Coronary artery (tissue), 2 donors: ENCODE measurements around the gene CDC25B.
A peak's percentile ranks its signal among the peaks of the same experiment; 100 is the strongest.

ENCODE experiments used
- DNase-seq: peaks from one replicate; pipeline ENCODE4 v3.0.0-alpha.2; 2017; ENCODE audit warnings: low spot score
- H3K27ac ChIP-seq, 2 donors: fragments of 200-600 bp; sonication (generic); one replicate each; pipeline ENCODE4 v1.5.1; 2016 to 2019
- H3K4me3 ChIP-seq: fragments of 200-600 bp; sonication (generic); 2 replicates; pipeline ENCODE4 v1.5.1; 2016; ENCODE audit warnings: mild to moderate bottlenecking, moderate library complexity
- TF ChIP-seq, protein P1 (sequence below): fragments of 200-600 bp; sonication (generic); IDR thresholded peaks from one replicate; pipeline ENCODE4 v1.5.1; 2019; ENCODE audit warnings: antibody characterized with exemption

The CDC25B gene

DNA sequence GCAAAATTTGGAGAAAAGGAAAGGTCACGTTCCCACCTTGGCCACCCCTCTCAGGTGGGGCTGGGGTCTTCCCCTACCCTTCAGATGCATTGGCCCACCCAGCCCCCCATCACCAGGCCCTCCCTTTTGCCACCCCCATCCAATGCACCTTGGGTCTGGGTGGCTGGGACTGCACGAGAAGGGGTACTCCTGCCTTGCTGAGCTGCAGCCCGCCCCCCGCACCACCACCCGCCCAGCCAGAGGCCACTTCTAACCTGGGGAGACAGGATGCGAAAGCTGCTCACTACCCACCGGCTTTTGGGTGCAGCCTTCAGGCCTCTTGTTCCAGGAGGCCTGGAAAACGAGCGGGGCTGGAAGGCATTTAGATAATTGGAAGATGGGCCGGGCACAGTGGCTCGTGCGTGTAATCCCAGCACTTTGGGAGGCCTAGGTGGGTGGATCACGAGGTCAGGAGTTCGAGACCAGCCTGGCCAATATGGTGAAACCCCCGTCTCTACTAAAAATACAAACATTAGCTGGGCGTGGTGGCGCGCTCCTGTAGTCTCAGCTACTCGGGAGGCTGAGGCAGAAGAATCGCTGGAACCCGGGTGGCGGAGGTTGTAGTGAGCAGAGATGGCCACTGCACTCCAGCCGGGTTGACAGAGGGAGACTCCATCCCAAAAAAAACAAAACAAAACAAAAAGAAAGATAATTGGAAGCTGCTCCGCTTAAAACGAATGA, 1.2 kb upstream of the CDC25B start:
- no peak for DNase-seq
- peak overlapping the region; percentile 73 for H3K4me3 ChIP-seq
- TF ChIP-seq, protein P1, sequence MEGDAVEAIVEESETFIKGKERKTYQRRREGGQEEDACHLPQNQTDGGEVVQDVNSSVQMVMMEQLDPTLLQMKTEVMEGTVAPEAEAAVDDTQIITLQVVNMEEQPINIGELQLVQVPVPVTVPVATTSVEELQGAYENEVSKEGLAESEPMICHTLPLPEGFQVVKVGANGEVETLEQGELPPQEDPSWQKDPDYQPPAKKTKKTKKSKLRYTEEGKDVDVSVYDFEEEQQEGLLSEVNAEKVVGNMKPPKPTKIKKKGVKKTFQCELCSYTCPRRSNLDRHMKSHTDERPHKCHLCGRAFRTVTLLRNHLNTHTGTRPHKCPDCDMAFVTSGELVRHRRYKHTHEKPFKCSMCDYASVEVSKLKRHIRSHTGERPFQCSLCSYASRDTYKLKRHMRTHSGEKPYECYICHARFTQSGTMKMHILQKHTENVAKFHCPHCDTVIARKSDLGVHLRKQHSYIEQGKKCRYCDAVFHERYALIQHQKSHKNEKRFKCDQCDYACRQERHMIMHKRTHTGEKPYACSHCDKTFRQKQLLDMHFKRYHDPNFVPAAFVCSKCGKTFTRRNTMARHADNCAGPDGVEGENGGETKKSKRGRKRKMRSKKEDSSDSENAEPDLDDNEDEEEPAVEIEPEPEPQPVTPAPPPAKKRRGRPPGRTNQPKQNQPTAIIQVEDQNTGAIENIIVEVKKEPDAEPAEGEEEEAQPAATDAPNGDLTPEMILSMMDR = no peak
- peak overlapping the region; percentile 93 for H3K27ac ChIP-seq

GRCh38 chr20:3796477-3797225, 541 bp downstream of the CDC25B start:
- TF ChIP-seq, protein P1 = no peak
- Histone ChIP-seq H3K4me3 (peak overlapping the region; percentile 73), H3K27ac (peak overlapping the region; percentile 93)
- DNase-seq = no peak

- Histone ChIP-seq H3K27ac (peak overlapping the region; percentile 93), H3K4me3 (peak overlapping the region; percentile 73)
- TF ChIP-seq, protein P1 = no peak
- DNase-seq = no peak
Observed at GRCh38 chr20:3797226-3797545, 1.1 kb downstream of the CDC25B start.

- no peak for DNase-seq
- TF ChIP-seq, protein P1 = no peak
- Histone ChIP-seq H3K4me3 (peak overlapping the region; percentile 8), H3K27ac (no peak overlapping the region)
Observed at GRCh38 chr20:3797592-3798372, 1.7 kb downstream of the CDC25B start.

DNA sequence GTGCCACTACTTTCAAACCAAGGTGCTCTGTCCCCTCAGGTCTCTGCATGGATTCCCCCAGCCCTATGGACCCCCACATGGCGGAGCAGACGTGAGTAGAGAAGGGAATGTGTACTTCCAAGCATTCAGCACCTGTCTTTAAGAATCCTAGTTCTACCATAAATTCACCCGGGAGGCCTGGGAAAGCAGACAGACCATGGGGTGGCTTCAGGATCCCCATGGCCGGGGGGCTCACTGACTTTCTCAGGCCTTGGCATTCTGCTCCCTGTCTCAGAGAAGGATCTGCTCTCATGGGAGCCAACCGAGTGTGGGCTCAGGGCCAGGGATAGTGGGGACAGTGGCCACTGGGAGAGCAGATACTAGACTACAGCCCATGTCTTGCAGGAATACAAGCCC, 2.3 kb downstream of the CDC25B start:
- no peak overlapping the region for H3K27ac ChIP-seq
- no peak overlapping the region for H3K4me3 ChIP-seq
- TF ChIP-seq, protein P1 = no peak
- no peak for DNase-seq

GRCh38 chr20:3798908-3799248, 2.8 kb downstream of the CDC25B start:
- TF ChIP-seq, protein P1 = no peak
- no peak for DNase-seq
- Histone ChIP-seq H3K27ac (no peak overlapping the region), H3K4me3 (no peak overlapping the region)
